HUES64 (cell line): ENCODE data around the gene ATP13A2.

Experiments used
- H3K27ac ChIP-seq: 2 replicates; pipeline ENCODE4 v1.7.0; 2013; ENCODE audit warnings: low read depth, low read length, inconsistent platforms
- H3K27me3 ChIP-seq: 2 replicates; pipeline ENCODE4 v1.6.1; 2013; ENCODE audit warnings: mild to moderate bottlenecking, low read length; ENCODE audit not compliant: insufficient read depth
- H3K36me3 ChIP-seq: 2 replicates; pipeline ENCODE4 v1.6.1; 2013; ENCODE audit warnings: mild to moderate bottlenecking, low read length; ENCODE audit not compliant: insufficient read depth
- H3K4me1 ChIP-seq: 2 replicates; pipeline ENCODE4 v1.6.1; 2013; ENCODE audit warnings: mild to moderate bottlenecking, low read length, moderate library complexity; ENCODE audit not compliant: insufficient read depth
- H3K4me3 ChIP-seq: 2 replicates; pipeline ENCODE4 v1.5.1; 2013; ENCODE audit warnings: mild to moderate bottlenecking, low read length, moderate library complexity
- H3K9ac ChIP-seq: 2 replicates; pipeline ENCODE4 v1.6.1; 2013; ENCODE audit warnings: mild to moderate bottlenecking, low read depth, low read length
- H3K9me3 ChIP-seq: 2 replicates; pipeline ENCODE4 v1.6.1; 2013; ENCODE audit warnings: low read depth, low read length; ENCODE audit not compliant: insufficient read depth
- WGBS: fragments of 150-250, 120-280 bp; methylation state at CpG from one replicate; pipeline ENCODE4 v1.1.7; 2013; ENCODE audit warnings: missing lambda C conversion rate; 5-methylcytosine and 5-hydroxymethylcytosine counted together

Gene ATP13A2

DNA sequence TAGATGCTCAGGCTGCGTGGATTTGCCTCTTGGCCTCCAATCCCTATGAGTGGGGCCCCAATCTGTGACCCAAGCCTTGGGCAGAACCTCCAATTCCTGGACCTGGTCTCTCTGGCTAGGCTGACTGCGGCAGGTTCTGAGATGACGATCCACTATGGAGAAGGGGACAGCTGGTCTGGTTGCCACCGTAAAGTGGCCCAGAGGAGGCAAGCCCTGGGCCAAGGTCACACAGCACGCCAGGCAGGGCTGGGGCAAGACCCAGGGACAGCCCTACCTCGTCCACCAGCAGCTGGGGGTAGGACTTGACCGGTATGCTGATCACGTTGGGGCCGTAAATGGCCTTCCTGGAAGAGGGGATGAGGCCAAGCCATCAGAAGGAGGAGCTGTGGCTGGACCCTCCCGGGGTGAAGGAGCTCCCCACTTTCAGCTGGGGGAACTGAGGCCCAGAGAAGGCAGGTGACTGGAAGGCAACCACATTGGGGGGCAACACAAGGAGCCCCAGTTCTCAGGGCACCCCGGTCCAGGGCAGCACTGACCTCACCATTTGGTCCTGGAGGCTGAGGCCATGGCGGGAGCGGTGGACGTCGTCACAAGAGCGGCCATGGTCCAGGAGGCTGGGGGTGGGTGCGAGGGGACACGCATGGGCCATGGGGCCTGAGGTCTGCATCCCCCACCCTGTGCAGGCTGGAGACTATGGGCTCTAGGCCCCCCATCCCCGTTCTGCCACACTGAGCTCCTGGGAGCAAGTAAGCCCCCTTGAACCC is 9.8 kb downstream of the ATP13A2 start:
- Histone ChIP-seq H3K9ac (no peak overlapping the region), H3K9me3 (no peaks in the 10 kb centered on the region), H3K36me3 (peaks cover 51% of the 10 kb centered on the region), H3K4me3 (no peak overlapping the region), H3K27me3 (no peaks in the 10 kb centered on the region), H3K27ac (no peak overlapping the region), H3K4me1 (no peaks in the 10 kb centered on the region)
- 95% methylated on average over 19 of the region's 19 CpGs for WGBS

DNA sequence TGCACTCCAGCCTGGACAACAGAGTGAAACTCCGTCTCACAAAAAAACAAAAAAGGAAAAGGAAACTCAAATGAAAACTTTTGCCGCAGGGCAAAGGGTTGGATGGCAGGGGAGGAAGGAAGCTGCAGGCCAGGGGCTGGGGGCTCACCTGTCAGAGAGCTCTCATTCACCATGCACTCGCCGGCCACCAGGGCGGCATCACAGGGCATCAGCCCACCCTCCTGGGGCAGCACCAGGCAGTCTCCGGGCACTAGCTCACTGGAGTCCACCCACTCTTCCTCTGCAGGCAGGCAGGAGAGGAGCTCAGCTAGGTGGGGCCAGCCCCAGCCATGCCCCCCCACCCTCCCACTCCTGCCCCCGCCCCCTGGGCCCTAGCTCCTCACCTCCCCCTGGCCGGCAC is 11.9 kb downstream of the ATP13A2 start:
- 99% methylated on average over 6 of the region's 8 CpGs for WGBS
- no peak overlapping the region for H3K27ac ChIP-seq
- no peak overlapping the region for H3K9ac ChIP-seq
- H3K4me3 ChIP-seq: no peak overlapping the region
- H3K4me1 ChIP-seq: no peaks in the 10 kb centered on the region
- no peaks in the 10 kb centered on the region for H3K9me3 ChIP-seq
- H3K27me3 ChIP-seq: no peaks in the 10 kb centered on the region
- peaks cover 45% of the 10 kb centered on the region for H3K36me3 ChIP-seq

DNA sequence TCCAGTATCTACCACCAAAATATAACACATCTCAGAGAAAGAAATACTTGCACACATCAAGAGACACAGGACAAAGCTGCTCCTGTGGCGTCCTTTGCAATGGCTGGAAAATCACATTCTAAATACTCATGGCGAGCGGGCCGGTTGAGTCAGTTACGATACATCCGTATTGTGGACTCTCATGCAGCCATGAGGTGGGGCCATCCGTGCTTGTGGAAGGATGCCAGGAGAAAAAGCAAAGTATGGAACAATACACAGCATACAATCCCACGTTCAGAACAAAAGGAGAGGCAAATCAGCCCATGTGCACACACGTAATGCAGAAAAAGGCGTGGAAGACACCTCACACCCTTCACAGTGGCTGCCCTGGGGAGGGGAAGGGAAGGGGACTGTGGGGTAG is 13.1 kb downstream of the ATP13A2 start:
- Histone ChIP-seq H3K4me3 (no peak overlapping the region), H3K36me3 (peaks cover 33% of the 10 kb centered on the region), H3K9me3 (no peaks in the 10 kb centered on the region), H3K9ac (no peak overlapping the region), H3K4me1 (no peaks in the 10 kb centered on the region), H3K27ac (no peak overlapping the region), H3K27me3 (no peaks in the 10 kb centered on the region)
- 93% methylated on average over 10 of the region's 10 CpGs for WGBS

DNA sequence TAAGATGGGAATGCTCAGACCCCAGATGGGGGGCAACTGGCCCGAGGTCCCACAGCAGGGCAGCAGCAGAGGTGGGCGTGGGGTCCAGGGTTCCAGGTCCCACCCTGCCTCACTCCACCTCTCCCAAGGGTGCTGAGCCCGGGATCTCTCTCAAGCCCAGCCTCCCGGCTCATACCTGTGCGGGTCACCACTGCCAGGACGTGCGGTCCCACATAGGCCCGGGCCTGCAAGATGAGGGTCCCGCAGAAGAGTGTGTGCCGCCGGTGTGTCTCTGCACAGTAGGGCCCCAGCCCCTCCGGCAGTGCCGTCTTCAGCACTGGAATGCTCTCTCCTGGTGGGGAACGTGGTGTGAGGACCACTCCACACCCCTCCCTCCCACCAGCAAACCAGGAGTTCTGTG is 14.9 kb downstream of the ATP13A2 start:
- 97% methylated on average over 14 of the region's 14 CpGs for WGBS

DNA sequence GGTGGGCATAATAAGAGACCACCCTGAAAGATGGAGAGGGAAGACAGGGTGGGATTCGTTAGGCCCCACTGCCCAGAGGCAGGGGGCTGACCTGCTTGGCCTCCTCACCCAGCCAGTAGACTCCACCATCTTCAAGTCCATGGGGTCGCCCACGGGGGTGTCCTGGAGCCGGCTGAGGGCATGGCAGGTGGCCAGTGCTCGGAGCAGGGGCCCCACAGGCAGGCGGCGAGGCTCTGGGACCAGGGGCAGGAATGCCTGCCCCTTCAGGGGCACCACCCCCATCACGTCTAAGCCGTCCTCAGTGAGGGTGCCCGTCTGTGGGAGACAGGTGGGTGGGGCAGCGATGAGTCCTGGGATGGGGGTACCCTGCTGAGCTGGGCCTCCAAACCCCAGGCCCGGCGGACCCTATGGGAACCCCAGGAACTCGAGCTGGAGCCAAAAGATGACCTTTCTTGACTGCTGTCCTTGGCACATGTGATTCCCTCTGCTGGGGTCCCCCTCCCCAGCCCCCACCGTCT is 18.1 kb downstream of the ATP13A2 start:
- H3K36me3 ChIP-seq: peaks cover 16% of the 10 kb centered on the region
- 94% methylated on average over 15 of the region's 15 CpGs for WGBS

More for the DNA sequence above, 14.9 kb downstream of the ATP13A2 start:
- Histone ChIP-seq H3K9ac (no peak overlapping the region), H3K27me3 (no peaks in the 10 kb centered on the region), H3K4me3 (no peak overlapping the region), H3K9me3 (no peaks in the 10 kb centered on the region), H3K36me3 (peaks cover 20% of the 10 kb centered on the region), H3K4me1 (no peaks in the 10 kb centered on the region), H3K27ac (no peak overlapping the region)

DNA sequence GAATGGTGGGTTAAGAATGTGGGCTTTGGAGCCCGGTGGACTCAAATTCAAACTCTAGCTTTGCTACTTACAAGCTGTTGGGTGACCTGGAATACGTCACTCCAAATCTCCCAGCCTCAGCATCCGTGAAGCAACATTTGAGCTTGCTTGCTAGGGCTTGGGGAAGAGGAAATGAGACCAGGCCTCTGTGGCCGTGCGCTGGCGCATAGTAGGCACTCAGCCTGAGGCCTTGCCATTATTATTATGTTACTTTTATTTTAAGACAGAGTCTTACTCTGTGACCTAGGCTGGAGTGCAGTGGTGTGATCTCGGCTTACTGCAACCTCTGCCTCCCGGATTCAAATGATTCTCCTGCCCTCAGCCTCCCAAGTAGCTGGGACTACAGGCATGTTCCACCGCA is 19.1 kb downstream of the ATP13A2 start:
- H3K27ac ChIP-seq: no peak overlapping the region
- 91% methylated on average over 9 of the region's 9 CpGs for WGBS
- H3K4me3 ChIP-seq: no peak overlapping the region
- no peaks in the 10 kb centered on the region for H3K9me3 ChIP-seq
- H3K4me1 ChIP-seq: no peaks in the 10 kb centered on the region
- peaks cover 13% of the 10 kb centered on the region for H3K36me3 ChIP-seq
- no peak overlapping the region for H3K9ac ChIP-seq
- H3K27me3 ChIP-seq: no peaks in the 10 kb centered on the region

More for the DNA sequence above, 18.1 kb downstream of the ATP13A2 start:
- Histone ChIP-seq H3K27me3 (no peaks in the 10 kb centered on the region), H3K9me3 (no peaks in the 10 kb centered on the region), H3K4me3 (no peak overlapping the region), H3K27ac (no peak overlapping the region), H3K4me1 (no peaks in the 10 kb centered on the region), H3K9ac (no peak overlapping the region)

DNA sequence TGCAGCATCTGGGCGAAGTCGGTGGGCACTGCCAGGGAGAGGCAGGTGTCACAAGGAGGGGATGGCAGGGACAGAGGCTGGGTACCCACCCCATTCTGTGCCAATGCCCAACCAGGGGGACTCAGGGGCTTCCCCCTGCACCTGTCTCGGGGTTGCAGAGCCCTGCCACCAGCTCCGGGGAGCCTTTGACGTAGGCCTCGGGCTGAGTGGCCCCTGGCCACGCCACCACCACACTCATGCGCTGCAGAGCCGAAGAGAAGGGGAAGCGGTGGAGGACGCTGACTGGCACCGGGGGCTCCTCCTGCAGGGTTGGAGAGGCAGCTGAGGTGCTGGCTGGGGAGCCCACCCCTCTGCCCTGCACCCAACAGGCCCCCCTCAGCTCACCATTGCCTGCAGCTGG is 19.6 kb downstream of the ATP13A2 start:
- no peaks in the 10 kb centered on the region for H3K27me3 ChIP-seq
- WGBS: 96% methylated on average over 12 of the region's 12 CpGs
- no peak overlapping the region for H3K4me3 ChIP-seq
- peaks cover 16% of the 10 kb centered on the region for H3K36me3 ChIP-seq
- no peaks in the 10 kb centered on the region for H3K9me3 ChIP-seq
- H3K27ac ChIP-seq: no peak overlapping the region
- H3K4me1 ChIP-seq: no peaks in the 10 kb centered on the region
- no peak overlapping the region for H3K9ac ChIP-seq

DNA sequence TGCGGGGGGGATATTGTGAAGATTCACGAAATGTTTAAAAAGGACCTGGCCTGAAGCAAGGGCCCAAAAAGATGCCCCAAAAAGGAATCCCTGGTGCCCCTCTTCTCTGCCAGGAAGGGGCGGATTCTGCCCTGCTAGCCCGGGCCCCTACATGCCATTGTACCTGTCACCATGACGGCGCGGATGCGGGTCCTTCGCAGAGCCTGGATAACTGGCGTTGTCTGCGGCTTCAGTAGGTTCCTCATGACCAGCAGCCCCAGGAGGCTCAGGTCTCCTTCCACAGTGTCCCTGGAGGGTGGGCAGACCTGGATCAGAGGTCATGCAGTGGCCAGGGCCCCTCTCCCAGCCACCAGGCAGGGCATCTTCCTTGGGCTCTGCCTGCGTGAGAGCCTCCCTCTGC is 20.2 kb downstream of the ATP13A2 start:
- Histone ChIP-seq H3K27ac (no peak overlapping the region), H3K9me3 (no peaks in the 10 kb centered on the region), H3K36me3 (peaks cover 13% of the 10 kb centered on the region), H3K27me3 (no peaks in the 10 kb centered on the region), H3K4me3 (no peak overlapping the region), H3K9ac (no peak overlapping the region), H3K4me1 (no peaks in the 10 kb centered on the region)
- 96% methylated on average over 12 of the region's 12 CpGs for WGBS

DNA sequence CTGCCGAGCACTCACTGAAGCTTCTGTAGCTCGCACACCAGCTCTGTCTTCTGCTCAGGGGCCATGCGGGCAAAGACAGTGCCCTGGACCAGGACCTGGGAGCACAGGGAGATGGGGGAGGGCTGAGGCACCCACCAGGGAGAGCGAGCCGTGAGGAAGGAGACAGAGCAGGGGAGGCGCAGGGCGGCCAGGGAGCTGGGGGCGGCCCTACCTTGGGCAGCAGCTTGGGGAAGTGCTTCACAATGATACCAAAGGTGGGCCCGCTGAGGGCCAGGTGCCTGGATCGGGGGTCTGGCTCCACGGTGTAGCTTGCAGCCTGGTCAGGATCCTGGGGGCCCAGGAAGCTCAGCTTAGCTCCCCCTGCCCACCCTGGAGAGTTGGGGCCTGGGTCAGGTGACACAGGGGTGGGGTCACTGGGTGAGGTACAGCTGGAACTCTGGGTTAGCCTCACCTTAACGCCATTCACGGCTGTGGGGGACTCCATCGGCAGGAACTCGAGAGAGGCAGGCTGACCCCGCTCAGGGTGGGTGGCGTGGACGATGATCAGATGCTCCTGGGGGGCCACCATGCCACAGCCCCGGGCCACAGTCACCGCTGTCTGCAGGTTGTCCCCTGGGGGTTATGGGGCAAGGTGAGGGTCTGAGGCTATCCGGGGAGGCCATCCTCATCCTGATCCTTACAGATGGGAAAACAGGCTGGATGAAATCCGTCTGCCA is 21.9 kb downstream of the ATP13A2 start:
- Histone ChIP-seq H3K27me3 (no peaks in the 10 kb centered on the region), H3K4me1 (no peaks in the 10 kb centered on the region), H3K4me3 (no peak overlapping the region), H3K27ac (no peak overlapping the region), H3K36me3 (peaks cover 17% of the 10 kb centered on the region), H3K9ac (no peak overlapping the region), H3K9me3 (no peaks in the 10 kb centered on the region)
- WGBS: 94% methylated on average over 22 of the region's 22 CpGs

DNA sequence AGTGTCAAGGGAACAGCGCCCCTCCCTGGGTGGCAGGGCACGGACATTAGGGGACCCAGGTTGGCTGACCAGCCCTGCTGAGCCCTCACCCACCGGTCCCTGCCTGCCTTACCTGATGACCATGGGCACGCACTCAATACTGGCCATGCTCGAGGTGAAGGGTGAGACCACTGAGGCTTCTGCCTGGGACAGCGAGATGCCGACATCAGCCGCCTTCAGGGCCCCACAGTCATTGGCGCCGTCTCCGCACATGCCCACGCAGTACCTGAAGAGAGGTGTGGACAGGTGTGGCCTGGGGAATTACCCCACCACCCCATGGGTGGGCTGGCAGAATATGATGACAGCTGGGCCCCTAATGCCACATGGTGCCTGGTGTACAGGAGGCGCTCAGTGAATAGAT is 23.5 kb downstream of the ATP13A2 start:
- Histone ChIP-seq H3K27me3 (no peaks in the 10 kb centered on the region), H3K4me1 (no peaks in the 10 kb centered on the region), H3K4me3 (no peak overlapping the region), H3K9me3 (no peaks in the 10 kb centered on the region), H3K27ac (no peak overlapping the region), H3K36me3 (peaks cover 17% of the 10 kb centered on the region), H3K9ac (no peak overlapping the region)
- WGBS: 89% methylated on average over 12 of the region's 13 CpGs

DNA sequence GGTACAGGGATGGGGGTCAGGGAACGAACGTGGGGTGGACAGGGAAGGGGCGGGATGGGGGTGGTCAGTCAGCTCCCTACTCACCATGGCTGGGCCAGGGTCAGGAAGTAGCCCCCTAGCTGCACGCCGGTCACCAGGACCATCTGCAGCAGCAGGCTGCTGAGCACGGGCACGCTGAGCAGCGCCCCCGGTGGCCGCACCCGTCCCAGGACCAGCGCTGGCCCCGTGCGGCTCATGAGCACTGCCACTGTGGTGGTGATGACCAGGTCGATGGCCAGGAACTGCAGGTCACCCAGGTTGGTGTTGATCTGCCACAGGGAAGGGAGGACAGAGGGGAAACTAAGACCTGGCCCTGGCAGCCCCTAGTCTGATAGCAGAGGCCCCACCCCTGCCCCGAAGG is 24.8 kb downstream of the ATP13A2 start:
- H3K36me3 ChIP-seq: peaks cover 17% of the 10 kb centered on the region
- WGBS: 42% methylated on average over 16 of the region's 16 CpGs
- H3K27me3 ChIP-seq: no peaks in the 10 kb centered on the region
- no peaks in the 10 kb centered on the region for H3K9me3 ChIP-seq
- no peak overlapping the region for H3K27ac ChIP-seq
- H3K4me1 ChIP-seq: no peaks in the 10 kb centered on the region
- H3K4me3 ChIP-seq: no peak overlapping the region
- no peak overlapping the region for H3K9ac ChIP-seq
